ENCODE measurements around the gene CFAP46.
"Not testable (repeated sequence)": the region's sequence is repeated elsewhere in the genome, so short reads cannot be mapped to it uniquely, and the experiment has no call there.

The CFAP46 gene

GRCh38 chr10:132810141-132810806 lies 132.1 kb downstream of the CFAP46 start:
- no peak for DNase-seq (ENCODE audit: low read depth in 1 of 2, low spot score in 1 of 2)

GRCh38 chr10:132809232-132810140 lies 132.9 kb downstream of the CFAP46 start:
- no peak for DNase-seq (ENCODE audit: low read depth in 1 of 2, low spot score in 1 of 2)

GRCh38 chr10:132808383-132809231 lies 133.8 kb downstream of the CFAP46 start:
- no peak for DNase-seq (ENCODE audit: low read depth in 1 of 2, low spot score in 1 of 2)

- no peak for DNase-seq (ENCODE audit: low read depth in 1 of 2, low spot score in 1 of 2)
These were observed 134.7 kb downstream of the CFAP46 start for GRCh38 chr10:132807621-132808049.

GRCh38 chr10:132806561-132807003 lies 135.8 kb downstream of the CFAP46 start:
- no peak for DNase-seq (ENCODE audit: low read depth in 1 of 2, low spot score in 1 of 2)

GRCh38 chr10:132806110-132806509 lies 136.3 kb downstream of the CFAP46 start:
- no peak for DNase-seq (ENCODE audit: low read depth in 1 of 2, low spot score in 1 of 2)

- no peak for DNase-seq (ENCODE audit: low read depth in 1 of 2, low spot score in 1 of 2)
These were observed 136.8 kb downstream of the CFAP46 start for GRCh38 chr10:132805599-132805998.

GRCh38 chr10:132804785-132805426 lies 137.5 kb downstream of the CFAP46 start:
- no peak for DNase-seq (ENCODE audit: low read depth in 1 of 2, low spot score in 1 of 2)

- DNase-seq (ENCODE audit: low read depth in 1 of 2, low spot score in 1 of 2) = no peak
These were observed 138.1 kb downstream of the CFAP46 start for GRCh38 chr10:132804287-132804686.

GRCh38 chr10:132803416-132804210 lies 138.8 kb downstream of the CFAP46 start:
- DNase-seq (ENCODE audit: low read depth in 1 of 2, low spot score in 1 of 2) = no peak

GRCh38 chr10:132802694-132803320 lies 139.6 kb downstream of the CFAP46 start:
- no peak for DNase-seq (ENCODE audit: low read depth in 1 of 2, low spot score in 1 of 2)

GRCh38 chr10:132802048-132802447 lies 140.3 kb downstream of the CFAP46 start:
- DNase-seq (ENCODE audit: low read depth in 1 of 2, low spot score in 1 of 2) = no peak

GRCh38 chr10:132799865-132800264 lies 142.5 kb downstream of the CFAP46 start:
- DNase-seq (ENCODE audit: low read depth in 1 of 2, low spot score in 1 of 2) = no peak

- no peak for DNase-seq (ENCODE audit: low read depth in 1 of 2, low spot score in 1 of 2)
These were observed 143.5 kb downstream of the CFAP46 start for GRCh38 chr10:132798876-132799275.

- no peak for DNase-seq (ENCODE audit: low read depth in 1 of 2, low spot score in 1 of 2)
These were observed 144.0 kb downstream of the CFAP46 start for GRCh38 chr10:132798403-132798802.

GRCh38 chr10:132797986-132798385 lies 144.4 kb downstream of the CFAP46 start:
- DNase-seq (ENCODE audit: low read depth in 1 of 2, low spot score in 1 of 2) = not testable (repeated sequence)

- no peak for DNase-seq (ENCODE audit: low read depth in 1 of 2, low spot score in 1 of 2)
These were observed 145.5 kb downstream of the CFAP46 start for GRCh38 chr10:132796846-132797245.

GRCh38 chr10:132793871-132794849 lies 148.2 kb downstream of the CFAP46 start:
- no peak for DNase-seq (ENCODE audit: low read depth in 1 of 2, low spot score in 1 of 2)
